Left ventricle myocardium inferior (tissue), 1 donor: ENCODE results near the gene SHMT2. TPM values are rescaled to one million over a fixed set of nuclear protein-coding genes. Genes with fewer than 3 reads are reported as not detected.

ENCODE experiments used
- DNase-seq: peaks from one replicate; pipeline ENCODE4 v3.0.0-alpha.2; 2020
- H3K27ac ChIP-seq: fragments of 200-600 bp; replicated peaks from 2 replicates; pipeline ENCODE4 v1.8.0; 2021
- H3K27me3 ChIP-seq: fragments of 200-600 bp; 2 replicates; pipeline ENCODE4 v1.8.0; 2021; ENCODE audit warnings: low read depth
- H3K36me3 ChIP-seq: fragments of 200-600 bp; 2 replicates; pipeline ENCODE4 v1.8.0; 2021
- H3K4me1 ChIP-seq: fragments of 200-600 bp; 2 replicates; pipeline ENCODE4 v1.8.0; 2021
- H3K4me3 ChIP-seq: fragments of 200-600 bp; 2 replicates; pipeline ENCODE4 v1.8.0; 2021; ENCODE audit warnings: mild to moderate bottlenecking, moderate library complexity
- H3K9me3 ChIP-seq: fragments of 200-600 bp; replicated peaks from 2 replicates; pipeline ENCODE4 v1.8.0; 2021
- intact Hi-C: fragments of 100-400 bp; cut with micrococcal nuclease; formaldehyde crosslinking; loops from one replicate; pipeline ENCODE4 v1.11.0; 2022
- total RNA-seq: library from RNA; stranded (reverse); fragmentation: NEBNext Ultra II Directional; extraction: Animal tissue kit (Norgen Biotek cat#: 25700); gene quantifications from one replicate; pipeline ENCODE4 v1.2.1, GENCODE V29; 2021
- TF ChIP-seq, protein P1 (sequence below): fragments of 200-600 bp; IDR thresholded peaks from 2 replicates; pipeline ENCODE4 v1.8.0; 2021; ENCODE audit warnings: antibody characterized with exemption, mild to moderate bottlenecking, borderline replicate concordance
- donor health status: DM: no; HTN: yes; CAD: no; lungs with severe emphysema.

Gene SHMT2
- total RNA-seq, 1 donor from 2014 or later = 22.9 TPM

DNA sequence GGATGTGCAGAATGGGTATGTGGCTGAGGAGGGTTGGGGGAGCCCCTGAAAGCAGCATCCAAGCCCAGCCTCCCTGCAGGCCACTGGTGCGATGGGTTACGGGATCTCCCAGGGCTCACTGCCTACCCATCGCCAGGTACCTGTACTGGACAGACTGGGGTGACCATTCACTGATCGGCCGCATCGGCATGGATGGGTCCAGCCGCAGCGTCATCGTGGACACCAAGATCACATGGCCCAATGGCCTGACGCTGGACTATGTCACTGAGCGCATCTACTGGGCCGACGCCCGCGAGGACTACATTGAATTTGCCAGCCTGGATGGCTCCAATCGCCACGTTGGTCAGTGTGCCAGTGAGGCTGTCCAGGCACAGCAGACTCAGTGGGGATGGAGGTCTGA, 31.2 kb upstream of the SHMT2 start:
- Histone ChIP-seq H3K36me3 (peaks cover 100% of the 10 kb centered on the region), H3K27me3 (no peaks in the 10 kb centered on the region), H3K4me3 (no peak overlapping the region), H3K27ac (no peak overlapping the region), H3K9me3 (no peaks in the 10 kb centered on the region), H3K4me1 (no peaks in the 10 kb centered on the region)
- TF ChIP-seq, protein P1, sequence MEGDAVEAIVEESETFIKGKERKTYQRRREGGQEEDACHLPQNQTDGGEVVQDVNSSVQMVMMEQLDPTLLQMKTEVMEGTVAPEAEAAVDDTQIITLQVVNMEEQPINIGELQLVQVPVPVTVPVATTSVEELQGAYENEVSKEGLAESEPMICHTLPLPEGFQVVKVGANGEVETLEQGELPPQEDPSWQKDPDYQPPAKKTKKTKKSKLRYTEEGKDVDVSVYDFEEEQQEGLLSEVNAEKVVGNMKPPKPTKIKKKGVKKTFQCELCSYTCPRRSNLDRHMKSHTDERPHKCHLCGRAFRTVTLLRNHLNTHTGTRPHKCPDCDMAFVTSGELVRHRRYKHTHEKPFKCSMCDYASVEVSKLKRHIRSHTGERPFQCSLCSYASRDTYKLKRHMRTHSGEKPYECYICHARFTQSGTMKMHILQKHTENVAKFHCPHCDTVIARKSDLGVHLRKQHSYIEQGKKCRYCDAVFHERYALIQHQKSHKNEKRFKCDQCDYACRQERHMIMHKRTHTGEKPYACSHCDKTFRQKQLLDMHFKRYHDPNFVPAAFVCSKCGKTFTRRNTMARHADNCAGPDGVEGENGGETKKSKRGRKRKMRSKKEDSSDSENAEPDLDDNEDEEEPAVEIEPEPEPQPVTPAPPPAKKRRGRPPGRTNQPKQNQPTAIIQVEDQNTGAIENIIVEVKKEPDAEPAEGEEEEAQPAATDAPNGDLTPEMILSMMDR = no peak
- DNase-seq = no peak
- intact Hi-C loops = no loop called here

GRCh38 chr12:57199191-57199590, 30.3 kb upstream of the SHMT2 start:
- no peaks in the 10 kb centered on the region for H3K9me3 ChIP-seq
- no peaks in the 10 kb centered on the region for H3K27me3 ChIP-seq
- H3K4me3 ChIP-seq = no peak overlapping the region
- no peaks in the 10 kb centered on the region for H3K4me1 ChIP-seq
- DNase-seq = no peak
- H3K36me3 ChIP-seq = peaks cover 100% of the 10 kb centered on the region
- TF ChIP-seq, protein P1 = no peak
- intact Hi-C loops = no loop called here
- no peak overlapping the region for H3K27ac ChIP-seq

- Histone ChIP-seq H3K27me3 (no peaks in the 10 kb centered on the region), H3K36me3 (peaks cover 100% of the 10 kb centered on the region), H3K4me3 (no peak overlapping the region), H3K27ac (no peak overlapping the region), H3K9me3 (no peaks in the 10 kb centered on the region), H3K4me1 (no peaks in the 10 kb centered on the region)
- intact Hi-C loops = no loop called here
- TF ChIP-seq, protein P1 = no peak
- no peak for DNase-seq
Measured at GRCh38 chr12:57200497-57200896, 29.0 kb upstream of the SHMT2 start.

DNA sequence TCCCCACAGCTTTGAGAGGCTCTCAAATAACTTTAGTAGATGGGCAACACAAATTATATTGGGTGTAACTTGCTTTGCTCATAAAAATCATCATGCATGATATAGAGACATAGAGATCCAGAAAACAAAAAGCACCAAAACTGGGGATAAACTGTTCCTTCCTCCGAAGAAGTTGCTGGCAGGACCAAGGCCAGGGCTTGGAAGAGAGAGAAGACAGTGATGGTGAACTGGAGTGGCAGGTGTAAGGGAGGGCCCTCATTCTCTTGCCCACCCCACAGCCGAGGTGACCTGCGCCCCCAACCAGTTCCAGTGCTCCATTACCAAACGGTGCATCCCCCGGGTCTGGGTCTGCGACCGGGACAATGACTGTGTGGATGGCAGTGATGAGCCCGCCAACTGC, 28.3 kb upstream of the SHMT2 start:
- TF ChIP-seq, protein P1 = no peak
- DNase-seq = no peak
- intact Hi-C loops = no loop called here
- no peak overlapping the region for H3K4me3 ChIP-seq
- H3K36me3 ChIP-seq = peaks cover 100% of the 10 kb centered on the region
- H3K27ac ChIP-seq = no peak overlapping the region
- H3K27me3 ChIP-seq = no peaks in the 10 kb centered on the region
- no peaks in the 10 kb centered on the region for H3K4me1 ChIP-seq
- H3K9me3 ChIP-seq = no peaks in the 10 kb centered on the region

DNA sequence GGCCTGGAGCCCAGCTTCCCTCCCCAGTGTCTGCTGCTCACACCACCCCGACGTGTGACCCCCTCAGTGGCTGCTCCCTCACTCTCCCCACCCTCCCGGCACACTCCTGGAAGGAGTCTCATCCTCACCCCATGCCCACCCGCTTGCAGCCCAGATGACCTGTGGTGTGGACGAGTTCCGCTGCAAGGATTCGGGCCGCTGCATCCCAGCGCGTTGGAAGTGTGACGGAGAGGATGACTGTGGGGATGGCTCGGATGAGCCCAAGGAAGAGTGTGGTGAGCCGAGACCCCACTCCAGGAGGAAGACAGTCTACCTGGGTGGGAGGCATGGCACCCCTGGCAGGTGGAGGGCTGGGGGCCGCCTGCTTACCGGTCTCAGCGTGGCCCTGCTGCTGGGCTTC, 27.9 kb upstream of the SHMT2 start:
- no peaks in the 10 kb centered on the region for H3K4me1 ChIP-seq
- TF ChIP-seq, protein P1 = no peak
- no peak overlapping the region for H3K27ac ChIP-seq
- intact Hi-C loops = no loop called here
- peaks cover 100% of the 10 kb centered on the region for H3K36me3 ChIP-seq
- no peak overlapping the region for H3K4me3 ChIP-seq
- DNase-seq = no peak
- no peaks in the 10 kb centered on the region for H3K9me3 ChIP-seq
- H3K27me3 ChIP-seq = no peaks in the 10 kb centered on the region

GRCh38 chr12:57202321-57202720, 27.2 kb upstream of the SHMT2 start:
- intact Hi-C loops = no loop called here
- Histone ChIP-seq H3K4me1 (peaks cover 2% of the 10 kb centered on the region), H3K9me3 (no peaks in the 10 kb centered on the region), H3K27me3 (no peaks in the 10 kb centered on the region), H3K27ac (no peak overlapping the region), H3K4me3 (no peak overlapping the region), H3K36me3 (peaks cover 100% of the 10 kb centered on the region)
- no peak for DNase-seq
- TF ChIP-seq, protein P1 = no peak
